Spleen (tissue), 11 donors: ENCODE results near the gene TPK1. TPM values are rescaled to one million over a fixed set of nuclear protein-coding genes. Genes with fewer than 3 reads are reported as not detected.

Experiments
- DNase-seq: peaks from one replicate; pipeline ENCODE4 v3.0.0-alpha.2; 2020
- H3K27ac ChIP-seq, 8 donors: fragments of 200-600 bp; sonication (generic) in 7 of 8; 1 replicate in 4 of 8; 2 replicates in 4 of 8; pipeline versions ENCODE4 v1.5.0 to v1.8.0; 2016 to 2021; ENCODE audit warnings: inconsistent platforms in 4 of 8, mild to moderate bottlenecking in 4 of 8, moderate library complexity in 1 of 8
- H3K27me3 ChIP-seq, 7 donors: fragments of 200-600 bp; sonication (generic) in 6 of 7; replicated peaks in 1 of 7; 1 replicate in 4 of 7; 2 replicates in 3 of 7; pipeline versions ENCODE4 v1.5.0 to v1.8.0; 2016 to 2021; ENCODE audit warnings: inconsistent platforms in 3 of 7, mild to moderate bottlenecking in 1 of 7
- H3K36me3 ChIP-seq, 6 donors: fragments of 200-600 bp; sonication (generic) in 5 of 6; 1 replicate in 4 of 6; 2 replicates in 2 of 6; pipeline versions ENCODE4 v1.5.0 to v1.8.0; 2016 to 2021; ENCODE audit warnings: inconsistent platforms in 2 of 6
- H3K4me1 ChIP-seq, 6 donors: fragments of 200-600 bp; sonication (generic) in 5 of 6; 1 replicate in 3 of 6; 2 replicates in 3 of 6; pipeline versions ENCODE4 v1.5.0 to v1.8.0; 2016 to 2021; ENCODE audit warnings: inconsistent platforms in 3 of 6
- H3K4me3 ChIP-seq, 8 donors: fragments of 200-600 bp; sonication (generic) in 7 of 8; 1 replicate in 4 of 8; 2 replicates in 4 of 8; pipeline versions ENCODE4 v1.5.0 to v1.8.0; 2016 to 2021; ENCODE audit warnings: inconsistent platforms in 4 of 8, mild to moderate bottlenecking in 4 of 8, moderate library complexity in 2 of 8
- H3K9me3 ChIP-seq, 8 donors: fragments of 200-600 bp; sonication (generic) in 7 of 8; 1 replicate in 4 of 8; 2 replicates in 4 of 8; pipeline versions ENCODE4 v1.5.0 to v1.8.0; 2016 to 2021; ENCODE audit warnings: inconsistent platforms in 4 of 8
- CTCF ChIP-seq, 11 experiments: fragments of 200-600 bp in 7 of 11; fragments of 450-650 bp in 4 of 11; sonication (generic) in 4 of 11; IDR thresholded peaks in 8 of 11; conservative IDR thresholded peaks in 3 of 11; 1 replicate in 7 of 11; 2 replicates in 4 of 11; pipeline versions ENCODE4 v1.4.0 to v1.8.0; 2016 to 2021; ENCODE audit warnings: antibody characterized with exemption in 11 of 11, inconsistent platforms in 4 of 11, mild to moderate bottlenecking in 1 of 11
- POLR2A ChIP-seq, 3 donors: fragments of 450-650 bp; IDR thresholded peaks; one replicate each; pipeline ENCODE4 v1.5.1; 2017; ENCODE audit warnings: antibody characterized with exemption in 3 of 3, mild to moderate bottlenecking in 1 of 3
- POLR2AphosphoS5 ChIP-seq, 3 donors: sonication (generic); formaldehyde crosslinking; IDR thresholded peaks; one replicate each; pipeline ENCODE4 v1.5.1; 2017; ENCODE audit warnings: antibody characterized with exemption in 3 of 3
- WGBS, 5 donors: extraction: QIAGEN DNeasy Blood & Tissue Kit in 3 of 5; methylation state at CpG; one replicate each; pipeline versions ENCODE4 v1.1.5 to v1.1.7; 2013 to 2018; 5-methylcytosine and 5-hydroxymethylcytosine counted together
- intact Hi-C: fragments of 100-400 bp; cut with DNase I; formaldehyde crosslinking; loops from one replicate; pipeline ENCODE4 v1.15.0; 2023; ENCODE audit warnings: low total_unique reads
- polyA plus RNA-seq, 3 donors: library from polyadenylated mRNA; stranded (reverse); fragments of 200-250 nt; gene quantifications; one replicate each; pipeline ENCODE4 v1.2.1, GENCODE V29; 2013
- total RNA-seq, 7 donors: library from RNA; depleted of rRNA in 3 of 7; stranded (reverse); fragments of >200 nt in 3 of 7; fragmentation: NEBNext Ultra II Directional in 4 of 7; extraction: Animal tissue kit (Norgen Biotek cat#: 25700) in 4 of 7; gene quantifications; one replicate each; pipeline versions ENCODE4 v1.1.0 to v1.2.1, GENCODE V29; 2016 to 2021
- donor health status: healthy with polysubstance abuse.
- donor health status: DM: no; HTN: no; CAD: no; lungs with moderate emphysema.
- donor health status: DM: no; HTN: no; CAD: no.
- donor health status: Bipolar disorder and iron deficiency.
- donor health status: healthy.
- donor health status: DM: no; HTN: no; CAD: no.
- donor health status: DM: yes; HTN: yes; CAD: no.

Gene TPK1
- total and polyA plus RNA-seq, 10 donors, result 8.9 to 30.2 (median 17.8) TPM

DNA sequence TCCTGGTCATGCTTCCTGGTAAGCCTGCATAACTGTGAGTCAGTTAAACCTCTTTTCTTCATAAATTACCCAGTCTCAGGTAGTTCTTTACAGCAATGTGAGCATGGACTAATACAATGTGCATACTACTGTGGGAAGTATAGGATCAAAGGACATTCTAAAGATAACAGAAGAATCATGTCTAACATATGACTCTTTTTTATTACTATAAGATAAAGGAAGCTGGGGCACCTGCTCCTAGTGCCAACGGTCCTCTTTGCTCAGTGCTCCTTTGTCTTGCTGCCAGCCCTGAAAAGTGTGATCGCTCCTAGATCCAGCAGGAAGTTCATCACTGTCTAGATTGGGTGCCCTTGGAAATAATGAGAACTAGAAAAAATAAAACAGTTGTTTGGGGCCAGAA is 289.1 kb downstream of the TPK1 start:
- intact Hi-C loops, result no loop called here
- no peak for DNase-seq
- no peak overlapping the region for H3K4me3 ChIP-seq
- WGBS, 5 donors, result 71 to 82% (median 79%) methylated on average over 2 of the region's 2 CpGs
- no peak for TF ChIP-seq POLR2AphosphoS5 (IDR thresholded peaks at IDR 0.05)
- TF ChIP-seq POLR2A (IDR thresholded peaks at IDR 0.05), result no peak
- no peak for TF ChIP-seq CTCF (IDR thresholded peaks at IDR 0.05 in 8 of 11, conservative IDR thresholded peaks at IDR 0.05 in 3 of 11)
- H3K9me3 ChIP-seq, result no peaks in the 10 kb centered on the region
- H3K36me3 ChIP-seq, result peaks cover 0 to 17% (median 0%) of the 10 kb centered on the region in 6 donors
- H3K27me3 ChIP-seq, result no peaks in the 10 kb centered on the region
- no peak overlapping the region for H3K27ac ChIP-seq
- H3K4me1 ChIP-seq, result no peaks in the 10 kb centered on the region

DNA sequence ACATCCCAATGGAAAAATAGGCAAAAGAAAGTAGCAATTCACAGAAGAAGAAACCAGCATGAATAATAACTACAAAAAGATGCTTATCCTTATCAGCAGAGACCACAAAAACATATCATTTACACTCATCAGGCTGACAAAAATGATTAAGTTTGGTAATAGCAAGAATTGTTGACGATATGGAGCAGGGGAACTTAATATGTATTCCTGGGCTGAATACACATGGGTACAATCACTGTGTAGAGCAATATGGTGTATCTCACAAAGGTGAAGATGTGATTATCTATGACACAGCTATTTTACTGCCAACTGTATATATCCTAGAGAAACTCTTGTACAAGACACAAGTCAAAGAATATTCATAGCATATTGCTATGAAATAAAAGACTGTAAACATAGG is 290.5 kb downstream of the TPK1 start:
- Histone ChIP-seq H3K27me3 (no peaks in the 10 kb centered on the region), H3K36me3 (peaks cover 0 to 17% (median 0%) of the 10 kb centered on the region in 6 donors), H3K27ac (no peak overlapping the region), H3K4me1 (no peaks in the 10 kb centered on the region), H3K9me3 (no peaks in the 10 kb centered on the region), H3K4me3 (no peak overlapping the region)
- DNase-seq, result no peak
- intact Hi-C loops, result no loop called here
- 89 to 98% (median 93%) methylated on average over 1 of the region's 1 CpG for WGBS, 5 donors
- TF ChIP-seq CTCF (IDR thresholded peaks at IDR 0.05 in 8 of 11, conservative IDR thresholded peaks at IDR 0.05 in 3 of 11) (no peak), POLR2AphosphoS5 (IDR thresholded peaks at IDR 0.05) (no peak), POLR2A (IDR thresholded peaks at IDR 0.05) (no peak)

DNA sequence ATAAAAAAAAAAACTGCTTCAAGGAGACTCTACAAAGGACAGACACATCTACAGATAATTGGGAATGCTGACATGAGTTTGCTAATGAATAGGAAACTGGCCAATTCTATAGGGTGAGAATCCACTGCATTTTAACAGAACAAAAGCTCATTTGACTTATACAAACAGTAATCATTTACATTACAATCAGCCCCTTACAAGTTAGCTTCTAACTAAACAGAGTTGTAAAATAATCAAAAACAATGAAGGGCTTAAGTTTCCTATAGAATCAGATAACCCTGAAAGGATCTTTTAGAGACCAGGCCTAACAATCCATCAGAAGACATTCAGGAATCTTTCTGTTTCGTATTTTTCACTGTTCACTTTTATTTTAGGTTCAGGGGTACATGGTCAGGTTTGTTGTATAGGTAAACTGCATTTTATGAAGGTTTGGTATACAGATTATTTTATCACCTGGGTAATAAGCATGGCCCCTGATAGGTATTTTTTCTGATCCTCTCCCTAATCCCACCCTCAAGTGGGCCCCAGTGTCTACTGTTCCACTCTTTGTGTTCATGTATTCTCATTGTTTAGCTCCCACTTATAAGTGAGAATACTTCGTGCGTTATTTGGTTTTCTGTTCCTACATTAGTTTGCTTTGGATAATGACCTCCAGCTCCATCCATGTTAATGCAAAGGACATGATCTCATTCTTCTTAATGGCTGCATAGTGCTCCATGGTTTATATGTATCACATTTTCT is 301.0 kb downstream of the TPK1 start:
- no peak for DNase-seq
- Histone ChIP-seq H3K4me3 (no peak overlapping the region), H3K4me1 (no peaks in the 10 kb centered on the region), H3K36me3 (peaks cover 0 to 7% (median 0%) of the 10 kb centered on the region in 6 donors), H3K27ac (no peak overlapping the region), H3K9me3 (peaks cover 0 to 11% (median 7%) of the 10 kb centered on the region in 8 donors), H3K27me3 (no peaks in the 10 kb centered on the region)
- WGBS, 5 donors, result 78 to 95% (median 92%) methylated on average over 3 of the region's 3 CpGs
- intact Hi-C loops, result no loop called here
- no peak for TF ChIP-seq POLR2AphosphoS5 (IDR thresholded peaks at IDR 0.05)
- TF ChIP-seq CTCF (IDR thresholded peaks at IDR 0.05 in 8 of 11, conservative IDR thresholded peaks at IDR 0.05 in 3 of 11), result no peak
- no peak for TF ChIP-seq POLR2A (IDR thresholded peaks at IDR 0.05)

- H3K36me3 ChIP-seq, result peaks cover 0 to 7% (median 0%) of the 10 kb centered on the region in 6 donors
- H3K27ac ChIP-seq, result no peak overlapping the region
- intact Hi-C loops, result no loop called here
- no peak for TF ChIP-seq POLR2AphosphoS5 (IDR thresholded peaks at IDR 0.05)
- TF ChIP-seq POLR2A (IDR thresholded peaks at IDR 0.05), result no peak
- TF ChIP-seq CTCF (IDR thresholded peaks at IDR 0.05 in 8 of 11, conservative IDR thresholded peaks at IDR 0.05 in 3 of 11), result no peak
- DNase-seq, result no peak
- H3K4me1 ChIP-seq, result no peaks in the 10 kb centered on the region
- no peaks in the 10 kb centered on the region for H3K27me3 ChIP-seq
- no peak overlapping the region for H3K4me3 ChIP-seq
- 70 to 83% (median 79%) methylated on average over 4 of the region's 4 CpGs for WGBS, 5 donors
- peaks cover 0 to 11% (median 7%) of the 10 kb centered on the region in 8 donors for H3K9me3 ChIP-seq
Observed at GRCh38 chr7:144534196-144534595, 301.7 kb downstream of the TPK1 start.
